Effector memory CD4-positive, alpha-beta T cell (primary cell): ENCODE data around the gene SKP2.

Source experiments
- DNase-seq, 3 donors: peaks; one replicate each; pipeline ENCODE4 v3.0.0-alpha.2; 2020
- H3K27ac ChIP-seq: 2 replicates; pipeline ENCODE4 v1.7.0; 2013; ENCODE audit warnings: mild to moderate bottlenecking, low read length, moderate library complexity; ENCODE audit not compliant: insufficient read depth, poor library complexity, severe bottlenecking
- H3K27me3 ChIP-seq: replicated peaks from 2 replicates; pipeline ENCODE4 v1.7.0; 2013; ENCODE audit warnings: mild to moderate bottlenecking, low read length; ENCODE audit not compliant: insufficient read depth, control insufficient read depth, poor library complexity, severe bottlenecking
- H3K36me3 ChIP-seq: 2 replicates; pipeline ENCODE4 v1.7.0; 2013; ENCODE audit warnings: mild to moderate bottlenecking, low read length, moderate library complexity; ENCODE audit not compliant: control insufficient read depth, insufficient read depth
- H3K4me1 ChIP-seq: 2 replicates; pipeline ENCODE4 v1.7.0; 2013; ENCODE audit warnings: low read length, mild to moderate bottlenecking; ENCODE audit not compliant: control insufficient read depth, insufficient read depth, poor library complexity, severe bottlenecking
- H3K4me3 ChIP-seq: 2 replicates; pipeline ENCODE4 v1.7.0; 2013; ENCODE audit warnings: low read length, low read depth, mild to moderate bottlenecking; ENCODE audit not compliant: insufficient read depth, poor library complexity, severe bottlenecking
- H3K9me3 ChIP-seq: 2 replicates; pipeline ENCODE4 v1.7.0; 2013; ENCODE audit warnings: mild to moderate bottlenecking, low read length, moderate library complexity; ENCODE audit not compliant: control insufficient read depth

The SKP2 gene

GRCh38 chr5:36138900-36139683 lies 12.8 kb upstream of the SKP2 start:
- peaks cover 24% of the 10 kb centered on the region for H3K36me3 ChIP-seq
- no peak for DNase-seq
- no peaks in the 10 kb centered on the region for H3K27me3 ChIP-seq
- no peaks in the 10 kb centered on the region for H3K9me3 ChIP-seq
- no peak overlapping the region for H3K27ac ChIP-seq
- no peaks in the 10 kb centered on the region for H3K4me1 ChIP-seq
- no peak overlapping the region for H3K4me3 ChIP-seq

GRCh38 chr5:36145311-36145710 lies 6.6 kb upstream of the SKP2 start:
- Histone ChIP-seq H3K36me3 (peaks cover 8% of the 10 kb centered on the region), H3K4me1 (no peaks in the 10 kb centered on the region), H3K9me3 (no peaks in the 10 kb centered on the region), H3K27me3 (no peaks in the 10 kb centered on the region), H3K4me3 (no peak overlapping the region), H3K27ac (no peak overlapping the region)
- no peak for DNase-seq

- no peaks in the 10 kb centered on the region for H3K9me3 ChIP-seq
- peaks cover 7% of the 10 kb centered on the region for H3K4me1 ChIP-seq
- H3K27me3 ChIP-seq: no peaks in the 10 kb centered on the region
- H3K27ac ChIP-seq: no peak overlapping the region
- no peaks in the 10 kb centered on the region for H3K36me3 ChIP-seq
- DNase-seq: no peak
- no peak overlapping the region for H3K4me3 ChIP-seq
These were observed 5.5 kb upstream of the SKP2 start for GRCh38 chr5:36146390-36146789.

GRCh38 chr5:36147681-36148080 lies 4.2 kb upstream of the SKP2 start:
- no peak overlapping the region for H3K4me3 ChIP-seq
- no peaks in the 10 kb centered on the region for H3K27me3 ChIP-seq
- H3K4me1 ChIP-seq: peaks cover 11% of the 10 kb centered on the region
- no peak for DNase-seq
- no peak overlapping the region for H3K27ac ChIP-seq
- no peaks in the 10 kb centered on the region for H3K9me3 ChIP-seq
- H3K36me3 ChIP-seq: no peaks in the 10 kb centered on the region

GRCh38 chr5:36150676-36151433 lies 1.1 kb upstream of the SKP2 start:
- H3K27me3 ChIP-seq: no peaks in the 10 kb centered on the region
- H3K27ac ChIP-seq: peak overlapping the region; percentile 74
- DNase-seq: peak; percentile 4 to 10 (median 9)
- peaks cover 13% of the 10 kb centered on the region for H3K4me1 ChIP-seq
- no peaks in the 10 kb centered on the region for H3K9me3 ChIP-seq
- H3K36me3 ChIP-seq: no peaks in the 10 kb centered on the region
- peak overlapping the region; percentile 85 for H3K4me3 ChIP-seq

GRCh38 chr5:36152324-36153297 lies 700 bp downstream of the SKP2 start:
- H3K4me3 ChIP-seq: peak overlapping the region; percentile 85
- peak overlapping the region; percentile 55 for H3K27ac ChIP-seq
- H3K27me3 ChIP-seq: no peaks in the 10 kb centered on the region
- H3K4me1 ChIP-seq: peaks cover 13% of the 10 kb centered on the region
- peaks cover 8% of the 10 kb centered on the region for H3K36me3 ChIP-seq
- DNase-seq: no peak
- H3K9me3 ChIP-seq: no peaks in the 10 kb centered on the region

- no peak overlapping the region for H3K4me3 ChIP-seq
These were observed 1.4 kb downstream of the SKP2 start for GRCh38 chr5:36153298-36153677.

GRCh38 chr5:36153726-36154125 lies 1.8 kb downstream of the SKP2 start:
- Histone ChIP-seq H3K36me3 (peaks cover 11% of the 10 kb centered on the region), H3K27me3 (no peaks in the 10 kb centered on the region), H3K4me3 (no peak overlapping the region), H3K4me1 (peaks cover 13% of the 10 kb centered on the region), H3K9me3 (no peaks in the 10 kb centered on the region), H3K27ac (no peak overlapping the region)
- no peak for DNase-seq

More at GRCh38 chr5:36153298-36153677, 1.4 kb downstream of the SKP2 start:
- Histone ChIP-seq H3K27me3 (no peaks in the 10 kb centered on the region), H3K4me1 (peaks cover 13% of the 10 kb centered on the region), H3K27ac (no peak overlapping the region), H3K9me3 (no peaks in the 10 kb centered on the region), H3K36me3 (peaks cover 8% of the 10 kb centered on the region)
- DNase-seq: no peak

- H3K4me1 ChIP-seq: peaks cover 13% of the 10 kb centered on the region
- H3K9me3 ChIP-seq: no peaks in the 10 kb centered on the region
- H3K4me3 ChIP-seq: no peak overlapping the region
- no peak for DNase-seq
- H3K27me3 ChIP-seq: no peaks in the 10 kb centered on the region
- no peak overlapping the region for H3K27ac ChIP-seq
- H3K36me3 ChIP-seq: peaks cover 19% of the 10 kb centered on the region
These were observed 3.4 kb downstream of the SKP2 start for GRCh38 chr5:36155291-36155690.
